Measurements from ENCODE around the gene VMP1.
"Not testable (repeated sequence)": the region's sequence is repeated elsewhere in the genome, so short reads cannot be mapped to it uniquely, and the experiment has no call there.

DNA sequence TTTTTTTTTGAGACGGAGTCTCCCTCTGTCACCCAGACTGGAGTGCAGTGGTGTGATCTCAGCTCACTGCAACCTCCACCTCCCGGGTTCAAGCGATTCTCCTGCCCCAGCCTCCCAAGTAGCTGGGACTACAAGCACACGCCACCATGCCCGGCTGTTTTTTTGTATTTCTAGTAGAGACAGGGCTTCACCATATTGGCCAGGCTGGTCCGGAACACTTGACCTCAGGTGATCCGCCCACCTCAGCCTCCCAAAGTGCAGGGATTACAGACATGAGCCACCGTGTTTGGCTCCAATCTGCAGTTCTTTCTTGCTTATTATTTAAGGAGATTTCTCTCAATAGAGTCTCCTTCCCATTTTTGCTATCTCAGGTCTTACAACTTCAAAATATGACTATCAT is 82.4 kb downstream of the VMP1 start:
- TF ChIP-seq, protein P1, sequence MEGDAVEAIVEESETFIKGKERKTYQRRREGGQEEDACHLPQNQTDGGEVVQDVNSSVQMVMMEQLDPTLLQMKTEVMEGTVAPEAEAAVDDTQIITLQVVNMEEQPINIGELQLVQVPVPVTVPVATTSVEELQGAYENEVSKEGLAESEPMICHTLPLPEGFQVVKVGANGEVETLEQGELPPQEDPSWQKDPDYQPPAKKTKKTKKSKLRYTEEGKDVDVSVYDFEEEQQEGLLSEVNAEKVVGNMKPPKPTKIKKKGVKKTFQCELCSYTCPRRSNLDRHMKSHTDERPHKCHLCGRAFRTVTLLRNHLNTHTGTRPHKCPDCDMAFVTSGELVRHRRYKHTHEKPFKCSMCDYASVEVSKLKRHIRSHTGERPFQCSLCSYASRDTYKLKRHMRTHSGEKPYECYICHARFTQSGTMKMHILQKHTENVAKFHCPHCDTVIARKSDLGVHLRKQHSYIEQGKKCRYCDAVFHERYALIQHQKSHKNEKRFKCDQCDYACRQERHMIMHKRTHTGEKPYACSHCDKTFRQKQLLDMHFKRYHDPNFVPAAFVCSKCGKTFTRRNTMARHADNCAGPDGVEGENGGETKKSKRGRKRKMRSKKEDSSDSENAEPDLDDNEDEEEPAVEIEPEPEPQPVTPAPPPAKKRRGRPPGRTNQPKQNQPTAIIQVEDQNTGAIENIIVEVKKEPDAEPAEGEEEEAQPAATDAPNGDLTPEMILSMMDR (conservative IDR thresholded peaks at IDR 0.05): not testable (repeated sequence)
- not testable (repeated sequence) for TF ChIP-seq ZFX (IDR thresholded peaks at IDR 0.05)
